Measurements from ENCODE around the gene TIPIN. TPM values are rescaled to one million over a fixed set of nuclear protein-coding genes. Genes with fewer than 3 reads are reported as not detected.
"Not testable (repeated sequence)": the region's sequence is repeated elsewhere in the genome, so short reads cannot be mapped to it uniquely, and the experiment has no call there.

TIPIN gene
- total RNA-seq, 1 donor from 2014 or later: 9.5 TPM

DNA sequence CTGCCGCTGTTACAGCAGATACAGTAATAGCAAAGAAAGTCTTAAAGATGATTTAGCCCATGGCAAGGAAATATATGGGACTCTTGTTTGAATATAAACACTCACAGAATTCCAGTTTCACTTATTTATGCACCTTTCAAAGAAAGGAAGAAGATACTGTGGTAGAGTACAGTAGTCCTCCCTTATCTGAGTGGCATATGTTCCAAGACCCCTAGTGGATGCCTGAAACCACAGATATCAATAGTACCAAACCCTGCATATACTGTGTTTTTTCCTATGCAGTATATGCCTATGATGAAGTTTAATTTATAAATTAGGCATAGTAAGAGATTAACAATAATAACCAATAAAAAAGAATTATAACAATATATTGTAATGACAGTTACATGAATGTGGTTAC, 38.4 kb upstream of the TIPIN start:
- TF ChIP-seq, protein P1, sequence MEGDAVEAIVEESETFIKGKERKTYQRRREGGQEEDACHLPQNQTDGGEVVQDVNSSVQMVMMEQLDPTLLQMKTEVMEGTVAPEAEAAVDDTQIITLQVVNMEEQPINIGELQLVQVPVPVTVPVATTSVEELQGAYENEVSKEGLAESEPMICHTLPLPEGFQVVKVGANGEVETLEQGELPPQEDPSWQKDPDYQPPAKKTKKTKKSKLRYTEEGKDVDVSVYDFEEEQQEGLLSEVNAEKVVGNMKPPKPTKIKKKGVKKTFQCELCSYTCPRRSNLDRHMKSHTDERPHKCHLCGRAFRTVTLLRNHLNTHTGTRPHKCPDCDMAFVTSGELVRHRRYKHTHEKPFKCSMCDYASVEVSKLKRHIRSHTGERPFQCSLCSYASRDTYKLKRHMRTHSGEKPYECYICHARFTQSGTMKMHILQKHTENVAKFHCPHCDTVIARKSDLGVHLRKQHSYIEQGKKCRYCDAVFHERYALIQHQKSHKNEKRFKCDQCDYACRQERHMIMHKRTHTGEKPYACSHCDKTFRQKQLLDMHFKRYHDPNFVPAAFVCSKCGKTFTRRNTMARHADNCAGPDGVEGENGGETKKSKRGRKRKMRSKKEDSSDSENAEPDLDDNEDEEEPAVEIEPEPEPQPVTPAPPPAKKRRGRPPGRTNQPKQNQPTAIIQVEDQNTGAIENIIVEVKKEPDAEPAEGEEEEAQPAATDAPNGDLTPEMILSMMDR (IDR thresholded peaks at IDR 0.05; ENCODE audit: unreplicated experiment): no peak
- Mint-ChIP-seq H3K4me1 (peaks cover 4% of the 10 kb centered on the region), H3K4me3 (no peak overlapping the region), H3K9me3 (no peaks in the 10 kb centered on the region), H3K27ac (no peak overlapping the region), H3K27me3 (ENCODE audit: low read depth) (no peaks in the 10 kb centered on the region), H3K36me3 (peaks cover 2% of the 10 kb centered on the region)
- DNase-seq (ENCODE audit: low spot score in 2 of 2, unreplicated experiment in 2 of 2): no peak

DNA sequence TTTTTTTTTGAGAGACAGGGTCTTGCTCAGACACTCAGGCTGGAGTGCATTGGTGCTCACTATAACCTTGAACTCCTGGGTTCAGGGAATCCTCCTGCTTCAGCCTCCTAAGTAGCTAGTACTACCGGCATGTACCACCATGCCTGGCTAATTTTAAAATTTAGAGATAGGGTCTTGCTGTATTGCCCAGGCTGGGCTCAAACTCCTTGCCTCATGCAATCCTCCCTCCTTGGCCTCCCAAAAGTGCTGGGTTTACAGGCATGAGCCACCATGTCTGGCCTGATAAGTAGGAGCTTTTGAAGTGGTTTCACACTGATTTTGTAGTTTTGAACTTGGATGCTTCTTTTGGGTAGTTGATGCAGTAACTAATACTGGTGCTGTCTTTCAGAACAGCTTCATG, 38.0 kb upstream of the TIPIN start:
- DNase-seq (ENCODE audit: low spot score in 2 of 2, unreplicated experiment in 2 of 2): no peak
- Mint-ChIP-seq H3K27ac (no peak overlapping the region), H3K27me3 (ENCODE audit: low read depth) (no peaks in the 10 kb centered on the region), H3K9me3 (no peaks in the 10 kb centered on the region), H3K4me3 (no peak overlapping the region), H3K4me1 (peaks cover 4% of the 10 kb centered on the region), H3K36me3 (peaks cover 2% of the 10 kb centered on the region)
- TF ChIP-seq, protein P1 (IDR thresholded peaks at IDR 0.05; ENCODE audit: unreplicated experiment): no peak

DNA sequence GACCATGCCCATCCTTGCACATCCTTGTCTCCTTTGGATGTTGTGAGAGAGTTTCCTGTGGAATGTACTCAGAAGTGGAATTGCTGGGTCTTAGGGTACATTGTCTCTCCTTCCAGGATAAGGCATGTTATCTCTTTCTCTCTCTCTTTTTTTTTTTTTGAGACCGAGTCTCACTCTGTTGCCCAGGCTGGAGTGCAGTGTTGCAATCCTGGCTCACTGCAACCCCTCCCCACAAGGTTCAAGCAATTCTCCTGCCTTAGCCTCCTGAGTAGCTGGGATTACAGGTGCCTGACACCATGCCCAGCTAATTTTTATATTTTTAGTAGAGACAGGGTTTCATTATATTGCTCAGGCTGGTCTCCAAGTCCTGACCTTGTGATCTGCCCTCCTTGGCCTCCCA, 36.6 kb upstream of the TIPIN start:
- not testable (repeated sequence) for H3K27ac Mint-ChIP-seq; H3K36me3 Mint-ChIP-seq; H3K4me3 Mint-ChIP-seq; H3K9me3 Mint-ChIP-seq; H3K27me3 Mint-ChIP-seq (ENCODE audit: low read depth); DNase-seq (ENCODE audit: low spot score in 2 of 2, unreplicated experiment in 2 of 2)
- H3K4me1 Mint-ChIP-seq: peaks cover 11% of the 10 kb centered on the region

DNA sequence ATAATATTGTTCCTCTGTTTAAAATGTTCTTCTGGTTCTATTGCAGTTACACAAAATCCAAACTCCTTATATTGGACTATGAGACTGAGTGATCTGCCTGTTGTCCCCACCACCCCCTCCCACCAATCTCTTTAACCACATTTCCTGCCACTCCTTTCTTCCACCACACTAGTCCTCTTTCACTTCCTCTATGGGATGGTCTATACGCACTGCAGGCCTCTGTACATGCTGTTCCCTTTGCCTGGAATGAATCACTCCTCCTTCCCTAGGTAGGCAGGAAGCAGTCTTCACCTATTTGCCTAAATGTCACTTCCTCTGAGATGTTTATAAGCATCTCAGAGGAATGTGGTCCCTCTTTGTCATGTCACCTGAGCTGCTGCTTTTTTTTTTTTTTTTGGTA, 34.2 kb upstream of the TIPIN start:
- TF ChIP-seq, protein P1 (IDR thresholded peaks at IDR 0.05; ENCODE audit: unreplicated experiment): no peak
- DNase-seq (ENCODE audit: low spot score in 2 of 2, unreplicated experiment in 2 of 2): no peak
- H3K9me3 Mint-ChIP-seq: no peaks in the 10 kb centered on the region
- H3K27ac Mint-ChIP-seq: no peak overlapping the region
- H3K4me3 Mint-ChIP-seq: no peak overlapping the region
- H3K4me1 Mint-ChIP-seq: peaks cover 23% of the 10 kb centered on the region
- H3K27me3 Mint-ChIP-seq (ENCODE audit: low read depth): no peaks in the 10 kb centered on the region
- H3K36me3 Mint-ChIP-seq: peaks cover 2% of the 10 kb centered on the region

GRCh38 chr15:66389859-66390381, 33.4 kb upstream of the TIPIN start:
- Mint-ChIP-seq H3K36me3 (peaks cover 4% of the 10 kb centered on the region), H3K4me3 (no peak overlapping the region), H3K27ac (peak overlapping the region; percentile 16), H3K9me3 (no peaks in the 10 kb centered on the region), H3K27me3 (ENCODE audit: low read depth) (no peaks in the 10 kb centered on the region), H3K4me1 (peaks cover 23% of the 10 kb centered on the region)
- DNase-seq (ENCODE audit: low spot score in 2 of 2, unreplicated experiment in 2 of 2): no peak
- TF ChIP-seq, protein P1 (IDR thresholded peaks at IDR 0.05; ENCODE audit: unreplicated experiment): no peak

- Mint-ChIP-seq H3K4me1 (peaks cover 23% of the 10 kb centered on the region), H3K9me3 (no peaks in the 10 kb centered on the region), H3K27me3 (ENCODE audit: low read depth) (no peaks in the 10 kb centered on the region), H3K27ac (no peak overlapping the region), H3K36me3 (peaks cover 5% of the 10 kb centered on the region), H3K4me3 (peak overlapping the region; percentile 4)
- DNase-seq (ENCODE audit: low spot score in 2 of 2, unreplicated experiment in 2 of 2): no peak
- TF ChIP-seq, protein P1 (IDR thresholded peaks at IDR 0.05; ENCODE audit: unreplicated experiment): no peak
Observed at GRCh38 chr15:66389098-66389858, 32.8 kb upstream of the TIPIN start.
